SH-SY5Y (cell line): ENCODE results near the gene CFAP99.

Source experiments
- GATA2 ChIP-seq: IDR thresholded peaks from 2 replicates; pipeline ENCODE4 v1.6.1; 2011; ENCODE audit warnings: mild to moderate bottlenecking, low read depth, low read length
- GATA3 ChIP-seq: IDR thresholded peaks from 2 replicates; pipeline ENCODE4 v1.6.1; 2011; ENCODE audit warnings: low read depth, mild to moderate bottlenecking, low read length, moderate library complexity

DNA sequence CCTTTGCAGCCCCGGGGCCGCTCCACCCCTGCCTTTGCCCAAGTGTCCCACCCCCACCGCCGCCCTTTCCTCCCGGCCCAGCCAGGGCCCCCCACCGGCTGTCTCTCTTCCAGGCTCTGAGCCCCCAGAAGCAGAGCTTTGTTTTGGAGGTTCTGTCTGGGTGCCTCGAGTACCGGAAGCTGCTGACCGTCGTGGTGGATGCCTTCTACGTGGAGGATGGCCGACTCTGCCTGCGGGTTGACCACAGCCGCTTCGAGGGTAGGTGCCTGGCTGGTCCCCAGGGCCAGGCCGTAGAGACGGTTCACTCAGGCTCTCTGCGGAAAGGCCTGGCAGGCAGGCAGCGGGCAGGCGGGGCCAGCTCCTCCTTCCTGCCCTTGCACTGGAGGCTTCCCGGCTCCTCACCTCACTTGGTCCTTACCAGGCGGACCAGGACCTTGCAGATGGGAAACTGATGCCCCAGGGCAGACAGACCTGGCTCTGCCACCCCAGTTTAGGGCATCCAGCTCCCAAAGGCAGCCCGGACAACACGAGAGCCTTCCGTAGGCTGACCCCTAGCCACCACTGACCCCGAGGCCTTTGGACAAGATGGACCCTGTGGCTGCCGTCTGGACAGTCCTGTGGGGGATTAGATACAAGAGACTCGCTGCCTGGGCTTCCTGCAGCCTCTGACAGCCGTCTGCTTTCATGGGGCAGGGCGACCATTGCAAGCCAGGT lies 18.2 kb downstream of the CFAP99 start:
- TF ChIP-seq GATA2 (no peak), GATA3 (no peak)
